MM.1S (cell line): ENCODE measurements around the gene ABO.

Experiments used
- EZH2 ChIP-seq: fragments of 300-600 bp; sonication (generic); optimal IDR thresholded peaks from 2 replicates; pipeline ENCODE3; 2017; ENCODE audit warnings: low read depth, mild to moderate bottlenecking, antibody characterized with exemption, low read length, mixed read lengths
- EZH2phosphoT487 ChIP-seq: fragments of 300-600 bp; sonication (generic); IDR thresholded peaks from 2 replicates; pipeline ENCODE4 v1.6.1; 2018; ENCODE audit warnings: antibody characterized with exemption, low read length
- TF ChIP-seq, protein P1 (sequence below): fragments of 300-600 bp; sonication (generic); IDR thresholded peaks from 2 replicates; pipeline ENCODE4 v1.5.1; 2016; ENCODE audit warnings: antibody characterized with exemption, low read length, mixed read lengths

DNA sequence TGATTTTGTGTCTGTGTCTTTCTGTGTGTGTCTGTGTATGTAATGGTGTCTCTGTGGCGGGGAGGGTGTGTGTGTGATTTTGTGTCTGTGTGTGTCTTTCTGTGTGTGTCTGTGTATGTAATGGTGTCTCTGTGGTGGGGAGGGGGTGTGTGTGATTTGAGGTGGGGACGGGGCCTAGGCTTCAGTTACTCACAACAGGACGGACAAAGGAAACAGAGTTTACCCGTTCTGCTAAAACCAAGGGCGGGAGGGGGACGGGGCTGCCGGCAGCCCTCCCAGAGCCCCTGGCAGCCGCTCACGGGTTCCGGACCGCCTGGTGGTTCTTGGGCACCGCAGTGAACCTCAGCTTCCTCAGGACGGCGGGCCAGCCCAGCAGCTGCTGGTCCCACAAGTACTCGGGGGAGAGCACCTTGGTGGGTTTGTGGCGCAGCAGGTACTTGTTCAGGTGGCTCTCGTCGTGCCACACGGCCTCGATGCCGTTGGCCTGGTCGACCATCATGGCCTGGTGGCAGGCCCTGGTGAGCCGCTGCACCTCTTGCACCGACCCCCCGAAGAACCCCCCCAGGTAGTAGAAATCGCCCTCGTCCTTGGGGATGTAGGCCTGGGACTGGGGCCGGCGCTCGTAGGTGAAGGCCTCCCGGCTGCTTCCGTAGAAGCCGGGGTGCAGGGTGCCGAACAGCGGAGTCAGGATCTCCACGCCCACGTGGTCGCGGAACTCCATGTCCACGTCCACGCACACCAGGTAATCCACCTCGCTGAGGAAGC lies 19.4 kb downstream of the ABO start:
- TF ChIP-seq, protein P1, sequence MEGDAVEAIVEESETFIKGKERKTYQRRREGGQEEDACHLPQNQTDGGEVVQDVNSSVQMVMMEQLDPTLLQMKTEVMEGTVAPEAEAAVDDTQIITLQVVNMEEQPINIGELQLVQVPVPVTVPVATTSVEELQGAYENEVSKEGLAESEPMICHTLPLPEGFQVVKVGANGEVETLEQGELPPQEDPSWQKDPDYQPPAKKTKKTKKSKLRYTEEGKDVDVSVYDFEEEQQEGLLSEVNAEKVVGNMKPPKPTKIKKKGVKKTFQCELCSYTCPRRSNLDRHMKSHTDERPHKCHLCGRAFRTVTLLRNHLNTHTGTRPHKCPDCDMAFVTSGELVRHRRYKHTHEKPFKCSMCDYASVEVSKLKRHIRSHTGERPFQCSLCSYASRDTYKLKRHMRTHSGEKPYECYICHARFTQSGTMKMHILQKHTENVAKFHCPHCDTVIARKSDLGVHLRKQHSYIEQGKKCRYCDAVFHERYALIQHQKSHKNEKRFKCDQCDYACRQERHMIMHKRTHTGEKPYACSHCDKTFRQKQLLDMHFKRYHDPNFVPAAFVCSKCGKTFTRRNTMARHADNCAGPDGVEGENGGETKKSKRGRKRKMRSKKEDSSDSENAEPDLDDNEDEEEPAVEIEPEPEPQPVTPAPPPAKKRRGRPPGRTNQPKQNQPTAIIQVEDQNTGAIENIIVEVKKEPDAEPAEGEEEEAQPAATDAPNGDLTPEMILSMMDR: no peak
- no peak for TF ChIP-seq EZH2
- TF ChIP-seq EZH2phosphoT487: no peak
